IMR-90 (cell line): ENCODE results near the gene SOX11.

ENCODE experiments used
- BHLHE40 ChIP-seq: fragments of 150-350 bp; IDR thresholded peaks from 2 replicates; pipeline ENCODE4 v1.6.1; 2016; ENCODE audit warnings: mild to moderate bottlenecking, low read depth, low read length
- CHD1 ChIP-seq: IDR thresholded peaks from 2 replicates; pipeline ENCODE4 v1.6.1; 2012; ENCODE audit warnings: low read depth, low read length, improper control_type of control experiment
- FOS ChIP-seq: fragments of 150-350 bp; IDR thresholded peaks from 2 replicates; pipeline ENCODE4 v1.6.1; 2016; ENCODE audit warnings: low read depth, low read length
- MXI1 ChIP-seq: IDR thresholded peaks from 2 replicates; pipeline ENCODE4 v1.6.1; 2012; ENCODE audit warnings: low read depth, mild to moderate bottlenecking, low read length, moderate library complexity, borderline replicate concordance
- POLR2A ChIP-seq: IDR thresholded peaks from 2 replicates; pipeline ENCODE4 v1.6.1; 2012; ENCODE audit warnings: mild to moderate bottlenecking, low read depth, low read length
- RAD21 ChIP-seq: IDR thresholded peaks from 2 replicates; pipeline ENCODE4 v1.6.1; 2012; ENCODE audit warnings: low read length, improper control_type of control experiment
- RCOR1 ChIP-seq: IDR thresholded peaks from 2 replicates; pipeline ENCODE4 v1.6.1; 2012; ENCODE audit warnings: mild to moderate bottlenecking, low read length, improper control_type of control experiment; ENCODE audit not compliant: insufficient replicate concordance
- TF ChIP-seq, protein P1 (sequence below): conservative IDR thresholded peaks from 2 replicates; pipeline ENCODE4 v1.5.1; 2012; ENCODE audit warnings: mild to moderate bottlenecking, low read depth, low read length, improper control_type of control experiment
- TF ChIP-seq, protein P2 (sequence below): fragments of 150-350 bp; IDR thresholded peaks from 2 replicates; pipeline ENCODE4 v1.6.1; 2017; ENCODE audit warnings: mild to moderate bottlenecking, antibody characterized with exemption, low read length, low read depth

DNA sequence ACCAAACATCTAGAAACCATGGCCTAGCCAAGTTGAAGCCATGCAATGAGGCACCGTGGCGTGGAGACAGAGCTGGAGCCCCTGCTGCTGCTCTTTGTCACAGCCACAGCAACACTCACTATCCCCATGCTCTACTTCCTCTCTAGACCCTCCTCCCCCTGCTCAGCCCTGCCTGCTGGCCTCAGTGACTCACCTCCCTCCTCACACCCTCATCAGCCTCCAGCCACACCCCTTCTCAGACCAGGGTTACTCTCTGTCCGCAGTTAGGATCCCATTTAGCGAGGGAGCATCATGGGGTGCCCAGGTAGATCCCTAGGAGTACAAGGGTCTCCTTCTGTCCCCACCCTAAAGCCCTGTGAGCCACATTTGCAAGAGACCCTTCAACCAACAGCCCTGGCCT lies 25.4 kb upstream of the SOX11 start:
- TF ChIP-seq, protein P1, sequence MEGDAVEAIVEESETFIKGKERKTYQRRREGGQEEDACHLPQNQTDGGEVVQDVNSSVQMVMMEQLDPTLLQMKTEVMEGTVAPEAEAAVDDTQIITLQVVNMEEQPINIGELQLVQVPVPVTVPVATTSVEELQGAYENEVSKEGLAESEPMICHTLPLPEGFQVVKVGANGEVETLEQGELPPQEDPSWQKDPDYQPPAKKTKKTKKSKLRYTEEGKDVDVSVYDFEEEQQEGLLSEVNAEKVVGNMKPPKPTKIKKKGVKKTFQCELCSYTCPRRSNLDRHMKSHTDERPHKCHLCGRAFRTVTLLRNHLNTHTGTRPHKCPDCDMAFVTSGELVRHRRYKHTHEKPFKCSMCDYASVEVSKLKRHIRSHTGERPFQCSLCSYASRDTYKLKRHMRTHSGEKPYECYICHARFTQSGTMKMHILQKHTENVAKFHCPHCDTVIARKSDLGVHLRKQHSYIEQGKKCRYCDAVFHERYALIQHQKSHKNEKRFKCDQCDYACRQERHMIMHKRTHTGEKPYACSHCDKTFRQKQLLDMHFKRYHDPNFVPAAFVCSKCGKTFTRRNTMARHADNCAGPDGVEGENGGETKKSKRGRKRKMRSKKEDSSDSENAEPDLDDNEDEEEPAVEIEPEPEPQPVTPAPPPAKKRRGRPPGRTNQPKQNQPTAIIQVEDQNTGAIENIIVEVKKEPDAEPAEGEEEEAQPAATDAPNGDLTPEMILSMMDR = no peak
- TF ChIP-seq, protein P2, sequence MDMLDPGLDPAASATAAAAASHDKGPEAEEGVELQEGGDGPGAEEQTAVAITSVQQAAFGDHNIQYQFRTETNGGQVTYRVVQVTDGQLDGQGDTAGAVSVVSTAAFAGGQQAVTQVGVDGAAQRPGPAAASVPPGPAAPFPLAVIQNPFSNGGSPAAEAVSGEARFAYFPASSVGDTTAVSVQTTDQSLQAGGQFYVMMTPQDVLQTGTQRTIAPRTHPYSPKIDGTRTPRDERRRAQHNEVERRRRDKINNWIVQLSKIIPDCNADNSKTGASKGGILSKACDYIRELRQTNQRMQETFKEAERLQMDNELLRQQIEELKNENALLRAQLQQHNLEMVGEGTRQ = no peak
- TF ChIP-seq BHLHE40 = no peak
- TF ChIP-seq CHD1 = no peak
- TF ChIP-seq POLR2A = no peak
- TF ChIP-seq RAD21 = no peak
- no peak for TF ChIP-seq RCOR1
- no peak for TF ChIP-seq MXI1
- TF ChIP-seq FOS = no peak
